A549 treated with Mapracorat at 1 μM for 4 hours (cell line): ENCODE results near the gene S1PR3. TPM values are rescaled to one million over a fixed set of nuclear protein-coding genes. Genes with fewer than 3 reads are reported as not detected.

Experiments used
- total RNA-seq: library from RNA; stranded (reverse); fragments of 200-300 nt; extraction: Qiagen RNA extraction; gene quantifications from 5 replicates; pipeline ENCODE4 v1.2.3, GENCODE V29; 2022

S1PR3 gene
- 70.4 to 85.7 TPM (median 79.0 TPM) in 5 replicates for total RNA-seq

GRCh38 chr9:88991066-88992034, at the start of gene S1PR3:
Gene S1PR3 (plus strand): TSS chr9:88991468. CDS start chr9:89001201, 9,733 bp downstream.

Other genes with a start within 250 kb of the S1PR3 start
- 0.19 to 0.64 TPM (median 0.44 TPM) in 5 replicates for gene SHC3, start 187.3 kb downstream of the S1PR3 start, total RNA-seq